RWPE1 (cell line): ENCODE results near the gene CRACDL.

Source experiments
- CTCF ChIA-PET: fragments of 350-600 bp; sonication (Branson Sonifier 250); formaldehyde crosslinking; extraction: SDS; loops from one replicate; lab custom pipeline; 2021; lab: Yijun Ruan, JAX
- POLR2A ChIA-PET: fragments of 400-600 bp; formaldehyde crosslinking; extraction: SDS; loops from one replicate; lab custom pipeline; 2020; ENCODE audit warnings: antibody characterized with exemption; ENCODE audit not compliant: low non-redundant PET; lab: Yijun Ruan, JAX
- DNase-seq: peaks from one replicate; pipeline ENCODE4 v3.0.0; 2012; ENCODE audit warnings: low spot score
- H3K27ac ChIP-seq: fragments of 450-650 bp; 2 replicates; pipeline ENCODE4 v1.5.1; 2017
- CTCF ChIP-seq: fragments of 450-650 bp; conservative IDR thresholded peaks from 2 replicates; pipeline ENCODE4 v1.5.1; 2017; ENCODE audit warnings: low read depth, mild to moderate bottlenecking

Gene CRACDL

GRCh38 chr2:98811766-98812165, 124.3 kb downstream of the CRACDL start:
- TF ChIP-seq CTCF = no peak
- H3K27ac ChIP-seq = no peak overlapping the region
- POLR2A ChIA-PET = no interaction called here
- CTCF ChIA-PET = no interaction called here
- DNase-seq = no peak

- TF ChIP-seq CTCF = no peak
- ChIA-PET CTCF (interaction anchor here (1.8 kb wide), 1 partner anchor 161 kb away, joined by 3 read pairs; no protein-coding TSS in a partner anchor), POLR2A (no interaction called here)
- H3K27ac ChIP-seq = no peak overlapping the region
- no peak for DNase-seq
Observed at GRCh38 chr2:98810588-98810928, 125.5 kb downstream of the CRACDL start.

GRCh38 chr2:98809878-98810587, 126.0 kb downstream of the CRACDL start:
- no peak for TF ChIP-seq CTCF
- ChIA-PET POLR2A (no interaction called here), CTCF (interaction anchor here (1.8 kb wide), 1 partner anchor 161 kb away, joined by 3 read pairs; no protein-coding TSS in a partner anchor)
- DNase-seq = no peak
- no peak overlapping the region for H3K27ac ChIP-seq

GRCh38 chr2:98809116-98809515, 126.9 kb downstream of the CRACDL start:
- TF ChIP-seq CTCF = no peak
- POLR2A ChIA-PET = no interaction called here

GRCh38 chr2:98808546-98808945, 127.5 kb downstream of the CRACDL start:
- no peak for DNase-seq
- no peak overlapping the region for H3K27ac ChIP-seq
- CTCF ChIA-PET = no interaction called here
- POLR2A ChIA-PET = no interaction called here
- TF ChIP-seq CTCF = no peak

More at GRCh38 chr2:98809116-98809515, 126.9 kb downstream of the CRACDL start:
- H3K27ac ChIP-seq = no peak overlapping the region
- DNase-seq = no peak
- CTCF ChIA-PET = no interaction called here

- no peak overlapping the region for H3K27ac ChIP-seq
- no peak for TF ChIP-seq CTCF
- ChIA-PET POLR2A (no interaction called here), CTCF (interaction anchor here (0.5 kb wide), 1 partner anchor 273 kb away, joined by 4 read pairs; no protein-coding TSS in a partner anchor)
- DNase-seq = no peak
Observed at GRCh38 chr2:98807929-98808328, 128.1 kb downstream of the CRACDL start.
